Epithelial cell of proximal tubule (primary cell): ENCODE results near the gene LRIG1. TPM values are rescaled to one million over a fixed set of nuclear protein-coding genes. Genes with fewer than 3 reads are reported as not detected.

Source experiments
- DNase-seq: peaks from one replicate; pipeline ENCODE4 v3.0.0-alpha.2; 2011; ENCODE audit warnings: low read depth
- H3K4me3 ChIP-seq: 2 replicates; pipeline ENCODE4 v1.5.1; 2011; ENCODE audit warnings: low read depth, mild to moderate bottlenecking, low read length
- CTCF ChIP-seq: conservative IDR thresholded peaks from 2 replicates; pipeline ENCODE4 v1.5.1; 2012; ENCODE audit warnings: low read depth, mild to moderate bottlenecking, low read length
- total RNA-seq: library from RNA; depleted of rRNA; stranded (reverse); fragments of >200 nt; gene quantifications from 2 replicates; pipeline ENCODE4 v1.2.3, GENCODE V29; 2015

LRIG1 gene
- total RNA-seq, 1 donor from 2014 or later, result 10.0 TPM

DNA sequence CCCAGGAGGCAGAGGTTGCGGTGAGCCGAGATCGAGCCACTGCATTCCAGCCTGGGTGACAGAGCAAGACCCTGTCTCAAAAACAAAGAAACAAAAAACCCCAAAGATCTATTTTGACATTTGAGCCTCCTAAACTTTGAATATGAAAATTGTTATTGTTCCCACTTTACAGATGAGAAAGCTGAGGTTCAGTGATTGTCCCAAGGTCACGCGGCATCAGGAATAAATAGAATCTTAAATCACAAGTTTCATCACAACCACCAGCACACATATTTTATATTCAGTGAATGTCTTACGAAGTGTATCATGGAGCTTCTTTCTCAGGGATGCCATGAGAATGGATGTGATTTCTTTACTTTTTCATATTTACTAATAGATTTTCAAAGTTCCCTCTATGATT, 5.3 kb upstream of the LRIG1 start:
- TF ChIP-seq CTCF, result no peak
- no peak overlapping the region for H3K4me3 ChIP-seq
- no peak for DNase-seq

DNA sequence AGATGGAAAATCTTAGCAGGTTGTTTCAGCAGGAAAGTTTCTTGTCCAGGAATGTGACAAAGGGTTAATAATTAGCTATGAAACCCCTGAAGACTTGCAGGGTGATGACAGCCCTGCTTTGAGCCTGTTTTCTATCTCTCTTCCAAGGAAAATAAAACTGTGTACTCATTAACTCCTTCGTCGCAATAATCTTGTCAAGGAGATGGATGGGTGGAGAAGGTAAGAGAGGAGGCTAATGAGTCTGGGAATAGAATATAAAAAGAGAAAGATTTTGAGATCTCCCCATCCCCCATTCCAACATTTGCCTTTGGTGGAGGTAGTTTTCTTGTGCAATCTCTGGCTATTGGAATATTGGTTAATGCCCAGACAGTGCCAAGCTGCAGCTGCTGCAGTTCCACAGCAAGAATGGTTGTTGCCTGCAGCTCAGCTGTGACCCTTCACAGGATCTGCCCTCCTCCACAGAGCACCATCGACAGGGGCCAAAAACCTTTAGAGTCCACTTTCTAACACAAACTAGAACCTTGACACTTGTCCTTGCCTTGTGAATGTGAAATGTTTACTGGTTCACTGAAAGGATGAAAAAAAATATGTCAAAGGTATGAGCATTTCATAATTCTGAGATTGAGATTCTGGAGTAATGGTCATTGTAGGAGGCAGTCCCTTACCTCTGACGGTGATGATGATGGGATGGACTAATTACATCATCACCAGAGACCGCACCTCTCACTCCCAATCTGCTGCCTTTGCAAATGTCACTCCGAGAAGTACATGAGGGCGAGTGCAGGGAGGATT, 4.2 kb upstream of the LRIG1 start:
- TF ChIP-seq CTCF, result no peak
- peak; percentile 77 for DNase-seq
- H3K4me3 ChIP-seq, result no peak overlapping the region

DNA sequence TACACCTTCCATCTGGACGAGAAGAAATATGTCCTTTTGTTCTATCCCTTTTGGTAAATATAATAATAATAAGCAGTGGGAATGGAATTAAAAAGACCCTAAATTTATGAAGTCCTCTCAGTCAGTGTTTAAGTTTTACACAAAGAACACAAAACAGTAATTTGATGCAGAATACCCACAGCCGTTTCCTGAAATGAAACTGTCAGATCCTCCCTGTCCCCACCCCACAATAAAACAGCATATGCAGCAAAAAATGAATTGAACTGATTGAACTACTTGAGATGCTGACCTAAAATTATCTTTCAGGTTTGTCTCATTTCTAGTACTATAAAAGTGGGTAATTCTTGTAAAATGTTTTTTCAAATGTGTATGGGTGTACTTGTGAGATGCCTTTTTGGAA, 2.2 kb upstream of the LRIG1 start:
- no peak for TF ChIP-seq CTCF
- H3K4me3 ChIP-seq, result no peak overlapping the region
- DNase-seq, result no peak

DNA sequence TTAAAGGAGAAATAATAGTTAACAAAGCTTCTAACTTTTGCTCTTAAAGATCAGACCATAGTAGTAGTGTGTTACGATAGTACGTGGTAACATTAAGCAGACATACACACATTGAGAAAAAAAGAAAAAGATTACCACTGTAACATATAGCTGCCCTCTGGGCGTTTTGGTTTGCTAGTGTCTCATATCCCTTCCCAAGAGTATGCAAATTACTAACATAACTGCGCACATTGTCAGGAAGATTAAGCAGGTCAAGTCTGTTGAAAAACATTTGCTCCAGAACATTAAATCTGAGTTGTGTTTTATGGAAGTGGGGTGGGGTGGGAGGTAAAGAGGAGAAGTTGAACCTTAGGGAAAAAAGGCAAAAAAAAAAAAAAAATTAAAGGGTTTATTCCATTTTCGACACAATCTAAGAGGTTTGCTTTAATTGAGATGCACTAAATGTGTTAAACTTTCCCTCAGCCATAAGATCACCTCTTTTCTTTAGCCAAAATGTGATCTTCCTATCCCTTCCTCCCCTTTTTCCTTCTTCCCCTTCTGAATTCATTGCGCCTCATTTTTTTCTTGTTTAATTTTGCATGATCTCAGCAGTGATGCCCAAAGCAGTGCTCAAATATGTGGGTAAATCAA, 1.5 kb upstream of the LRIG1 start:
- no peak for DNase-seq
- H3K4me3 ChIP-seq, result no peak overlapping the region
- no peak for TF ChIP-seq CTCF

- TF ChIP-seq CTCF, result peak; percentile 3
Observed at GRCh38 chr3:66501483-66502244, 842 bp upstream of the LRIG1 start.

DNA sequence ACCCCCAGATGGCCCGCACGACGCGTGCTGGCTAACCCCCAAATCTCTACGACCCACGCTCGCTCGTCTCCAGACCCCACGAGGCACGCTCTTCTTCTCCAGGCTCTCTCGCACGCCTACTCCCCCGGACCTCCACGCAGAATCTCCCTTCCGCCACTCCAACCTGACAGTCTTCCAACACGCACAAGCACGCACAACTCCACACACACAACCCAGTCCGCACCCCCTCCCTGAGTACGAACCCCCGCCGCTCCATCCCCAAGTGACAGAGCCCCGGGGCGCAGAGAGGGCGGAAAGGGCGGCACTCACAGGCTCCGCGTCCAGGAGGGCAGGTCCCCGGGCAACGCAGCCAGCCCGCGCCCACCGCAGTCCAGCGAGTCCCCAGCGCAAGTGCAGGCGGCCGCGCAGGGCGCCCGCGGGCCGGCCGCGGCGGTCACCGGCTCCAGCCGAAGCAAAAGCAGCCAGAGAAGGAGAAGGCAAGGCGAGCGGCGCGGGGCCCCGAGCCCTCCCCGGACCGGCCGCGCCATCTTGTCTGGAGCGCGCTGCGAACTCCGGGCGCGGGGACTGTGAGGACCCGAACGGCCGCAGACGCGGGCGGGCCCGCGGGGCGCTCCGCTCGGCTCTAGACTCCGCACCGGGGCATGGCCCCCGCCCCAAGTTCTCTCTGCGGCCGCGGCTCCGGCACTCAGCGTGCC, 794 bp downstream of the LRIG1 start:
- DNase-seq, result no peak
- TF ChIP-seq CTCF, result no peak
- peak overlapping the region; percentile 75 for H3K4me3 ChIP-seq

More at GRCh38 chr3:66501483-66502244, 842 bp upstream of the LRIG1 start:
- peak overlapping the region; percentile 54 for H3K4me3 ChIP-seq
- DNase-seq, result no peak
